ENCODE results near the gene MANBA.

Gene MANBA

GRCh38 chr4:102786279-102786678 is 25.5 kb upstream of the MANBA start:
- in situ Hi-C loops (cut with HindIII; ENCODE audit: low sequenced_read_pairs), result no loop called here
- no peak for TF ChIP-seq CTCF (IDR thresholded peaks at IDR 0.05; ENCODE audit: low read depth, low read length)

GRCh38 chr4:102783006-102783405 is 22.2 kb upstream of the MANBA start:
- no peak for DNase-seq (ENCODE audit: low read depth, low spot score)
- no peak for TF ChIP-seq CTCF (IDR thresholded peaks at IDR 0.05; ENCODE audit: low read depth, low read length)
- in situ Hi-C loops (cut with HindIII; ENCODE audit: low sequenced_read_pairs), result no loop called here

More at GRCh38 chr4:102786279-102786678, 25.5 kb upstream of the MANBA start:
- no peak overlapping the region for H3K4me3 ChIP-seq (ENCODE audit: low read depth, low read length)
- DNase-seq (ENCODE audit: low read depth, low spot score), result no peak

GRCh38 chr4:102781570-102781969 is 20.8 kb upstream of the MANBA start:
- H3K4me3 ChIP-seq (ENCODE audit: low read depth, low read length), result no peak overlapping the region
- no peak for DNase-seq (ENCODE audit: low read depth, low spot score)
- in situ Hi-C loops (cut with HindIII; ENCODE audit: low sequenced_read_pairs), result no loop called here
- no peak for TF ChIP-seq CTCF (IDR thresholded peaks at IDR 0.05; ENCODE audit: low read depth, low read length)

More at GRCh38 chr4:102783006-102783405, 22.2 kb upstream of the MANBA start:
- no peak overlapping the region for H3K4me3 ChIP-seq (ENCODE audit: low read depth, low read length)

GRCh38 chr4:102780476-102781144 is 19.8 kb upstream of the MANBA start:
- no peak for TF ChIP-seq CTCF (IDR thresholded peaks at IDR 0.05; ENCODE audit: low read depth, low read length)
- no peak for DNase-seq (ENCODE audit: low read depth, low spot score)
- in situ Hi-C loops (cut with HindIII; ENCODE audit: low sequenced_read_pairs), result no loop called here
- H3K4me3 ChIP-seq (ENCODE audit: low read depth, low read length), result no peak overlapping the region

- in situ Hi-C loops (cut with HindIII; ENCODE audit: low sequenced_read_pairs), result no loop called here
- H3K4me3 ChIP-seq (ENCODE audit: low read depth, low read length), result no peak overlapping the region
- no peak for DNase-seq (ENCODE audit: low read depth, low spot score)
- TF ChIP-seq CTCF (IDR thresholded peaks at IDR 0.05; ENCODE audit: low read depth, low read length), result no peak
Observed at GRCh38 chr4:102779204-102779603, 18.4 kb upstream of the MANBA start.

- in situ Hi-C loops (cut with HindIII; ENCODE audit: low sequenced_read_pairs), result no loop called here
- no peak for DNase-seq (ENCODE audit: low read depth, low spot score)
- TF ChIP-seq CTCF (IDR thresholded peaks at IDR 0.05; ENCODE audit: low read depth, low read length), result no peak
- H3K4me3 ChIP-seq (ENCODE audit: low read depth, low read length), result no peak overlapping the region
Observed at GRCh38 chr4:102778720-102779119, 18.0 kb upstream of the MANBA start.
